WERI-Rb-1 (cell line): ENCODE measurements around the gene SLN.

ENCODE experiments used
- DNase-seq: peaks from one replicate; pipeline ENCODE4 v3.0.0-alpha.2; 2020
- H3K27ac ChIP-seq: fragments of 250-450 bp; sonication (Bioruptor Pico); 2 replicates; pipeline ENCODE4 v1.5.1; 2020; ENCODE audit warnings: mild to moderate bottlenecking, moderate library complexity
- H3K27me3 ChIP-seq: fragments of 250-450 bp; sonication (Bioruptor Pico); 2 replicates; pipeline ENCODE4 v1.5.1; 2021; ENCODE audit warnings: mild to moderate bottlenecking, low read depth, moderate library complexity; ENCODE audit not compliant: insufficient read depth, severe bottlenecking
- H3K36me3 ChIP-seq: fragments of 250-450 bp; sonication (Bioruptor Pico); 2 replicates; pipeline ENCODE4 v1.5.1; 2020; ENCODE audit warnings: mild to moderate bottlenecking, moderate library complexity
- H3K4me3 ChIP-seq: 2 replicates; pipeline ENCODE4 v1.5.1; 2011; ENCODE audit warnings: low read depth, mild to moderate bottlenecking, control low read depth, low read length
- H3K9me3 ChIP-seq: fragments of 250-450 bp; sonication (Bioruptor Pico); 2 replicates; pipeline ENCODE4 v1.5.1; 2021; ENCODE audit warnings: mild to moderate bottlenecking, moderate library complexity; ENCODE audit not compliant: severe bottlenecking
- TF ChIP-seq, protein P1 (sequence below): IDR thresholded peaks from 2 replicates; pipeline ENCODE4 v1.5.1; 2011; ENCODE audit warnings: low read depth, mild to moderate bottlenecking, control low read depth, inconsistent platforms, low read length

The SLN gene

GRCh38 chr11:107666911-107667613 is 44.8 kb downstream of the SLN start:
- H3K9me3 ChIP-seq, result no peaks in the 10 kb centered on the region
- no peak overlapping the region for H3K27ac ChIP-seq
- no peaks in the 10 kb centered on the region for H3K36me3 ChIP-seq
- no peak for DNase-seq
- no peaks in the 10 kb centered on the region for H3K27me3 ChIP-seq
- no peak overlapping the region for H3K4me3 ChIP-seq
- TF ChIP-seq, protein P1, sequence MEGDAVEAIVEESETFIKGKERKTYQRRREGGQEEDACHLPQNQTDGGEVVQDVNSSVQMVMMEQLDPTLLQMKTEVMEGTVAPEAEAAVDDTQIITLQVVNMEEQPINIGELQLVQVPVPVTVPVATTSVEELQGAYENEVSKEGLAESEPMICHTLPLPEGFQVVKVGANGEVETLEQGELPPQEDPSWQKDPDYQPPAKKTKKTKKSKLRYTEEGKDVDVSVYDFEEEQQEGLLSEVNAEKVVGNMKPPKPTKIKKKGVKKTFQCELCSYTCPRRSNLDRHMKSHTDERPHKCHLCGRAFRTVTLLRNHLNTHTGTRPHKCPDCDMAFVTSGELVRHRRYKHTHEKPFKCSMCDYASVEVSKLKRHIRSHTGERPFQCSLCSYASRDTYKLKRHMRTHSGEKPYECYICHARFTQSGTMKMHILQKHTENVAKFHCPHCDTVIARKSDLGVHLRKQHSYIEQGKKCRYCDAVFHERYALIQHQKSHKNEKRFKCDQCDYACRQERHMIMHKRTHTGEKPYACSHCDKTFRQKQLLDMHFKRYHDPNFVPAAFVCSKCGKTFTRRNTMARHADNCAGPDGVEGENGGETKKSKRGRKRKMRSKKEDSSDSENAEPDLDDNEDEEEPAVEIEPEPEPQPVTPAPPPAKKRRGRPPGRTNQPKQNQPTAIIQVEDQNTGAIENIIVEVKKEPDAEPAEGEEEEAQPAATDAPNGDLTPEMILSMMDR, result no peak

DNA sequence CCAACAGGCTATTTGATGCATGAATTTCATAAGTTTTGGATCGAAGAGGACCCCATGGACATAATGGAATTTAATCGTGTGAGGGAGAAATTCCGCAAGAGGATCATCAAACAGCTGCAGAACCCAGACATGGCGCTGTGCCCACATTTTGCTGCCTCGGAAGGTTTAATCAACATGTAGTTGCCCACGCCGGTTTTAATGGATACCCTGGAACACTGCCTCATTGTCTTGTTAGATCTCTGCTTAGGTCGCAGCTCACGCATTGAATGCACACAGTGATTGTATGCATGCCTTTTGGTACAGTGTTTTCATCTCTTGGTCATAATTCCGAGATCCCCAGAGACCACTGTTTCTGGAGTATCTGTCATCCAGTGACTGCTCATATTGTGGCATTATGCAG is 46.8 kb downstream of the SLN start:
- no peaks in the 10 kb centered on the region for H3K9me3 ChIP-seq
- no peak for DNase-seq
- H3K27ac ChIP-seq, result no peak overlapping the region
- TF ChIP-seq, protein P1, result no peak
- H3K36me3 ChIP-seq, result no peaks in the 10 kb centered on the region
- no peak overlapping the region for H3K4me3 ChIP-seq
- H3K27me3 ChIP-seq, result no peaks in the 10 kb centered on the region

GRCh38 chr11:107661656-107662055 is 50.2 kb downstream of the SLN start:
- Histone ChIP-seq H3K9me3 (no peaks in the 10 kb centered on the region), H3K27me3 (no peaks in the 10 kb centered on the region), H3K36me3 (no peaks in the 10 kb centered on the region), H3K4me3 (no peak overlapping the region), H3K27ac (no peak overlapping the region)
- DNase-seq, result no peak
- TF ChIP-seq, protein P1, result no peak

DNA sequence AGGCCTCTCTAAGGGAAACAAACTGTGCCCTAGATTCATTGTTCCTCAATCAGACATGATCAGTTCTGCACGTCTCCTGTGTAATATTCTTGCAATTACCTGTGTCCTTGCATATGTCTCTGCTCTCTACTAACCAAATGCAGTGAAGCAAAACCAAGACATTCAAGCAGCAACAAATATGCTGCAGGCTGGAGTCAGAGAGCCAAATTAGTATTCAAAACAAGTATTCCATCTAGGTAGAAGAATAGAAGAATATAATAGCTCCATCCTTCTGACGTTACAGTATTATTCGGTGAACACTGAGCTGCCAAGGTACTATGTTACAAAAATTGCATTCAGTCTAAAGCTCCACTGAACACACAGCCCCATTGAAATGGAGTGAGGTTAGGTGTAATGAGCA is 51.8 kb downstream of the SLN start:
- H3K36me3 ChIP-seq, result no peaks in the 10 kb centered on the region
- DNase-seq, result no peak
- no peak overlapping the region for H3K4me3 ChIP-seq
- no peaks in the 10 kb centered on the region for H3K27me3 ChIP-seq
- no peak overlapping the region for H3K27ac ChIP-seq
- TF ChIP-seq, protein P1, result no peak
- no peaks in the 10 kb centered on the region for H3K9me3 ChIP-seq

- TF ChIP-seq, protein P1, result no peak
- Histone ChIP-seq H3K27ac (no peak overlapping the region), H3K27me3 (no peaks in the 10 kb centered on the region), H3K36me3 (no peaks in the 10 kb centered on the region), H3K4me3 (no peak overlapping the region), H3K9me3 (no peaks in the 10 kb centered on the region)
- DNase-seq, result no peak
These were observed 52.5 kb downstream of the SLN start for GRCh38 chr11:107659310-107659709.
